Uterus (tissue), 4 donors: ENCODE results near the gene SCP2. TPM values are rescaled to one million over a fixed set of nuclear protein-coding genes. Genes with fewer than 3 reads are reported as not detected.

Experiments used
- DNase-seq, 2 donors: peaks; one replicate each; pipeline ENCODE4 v3.0.0-alpha.2; 2019 to 2020
- H3K27ac ChIP-seq, 2 donors: fragments of 200-600 bp; sonication (generic); 1 replicate in 1 of 2; 2 replicates in 1 of 2; pipeline ENCODE4 v1.5.1; 2016 to 2018
- H3K27me3 ChIP-seq, 2 donors: fragments of 200-600 bp; sonication (generic); one replicate each; pipeline ENCODE4 v1.5.1; 2018 to 2019; ENCODE audit warnings: control low read depth in 1 of 2
- H3K36me3 ChIP-seq, 2 donors: fragments of 200-600 bp; sonication (generic); one replicate each; pipeline ENCODE4 v1.5.1; 2019; ENCODE audit warnings: control low read depth in 1 of 2
- H3K4me1 ChIP-seq, 2 donors: fragments of 200-600 bp; sonication (generic); one replicate each; pipeline ENCODE4 v1.5.1; 2018 to 2019; ENCODE audit warnings: control low read depth in 1 of 2
- H3K4me3 ChIP-seq, 2 donors: fragments of 200-600 bp; sonication (generic); 1 replicate in 1 of 2; 2 replicates in 1 of 2; pipeline ENCODE4 v1.5.1; 2018 to 2019; ENCODE audit warnings: mild to moderate bottlenecking in 1 of 2
- H3K9me3 ChIP-seq, 2 donors: fragments of 200-600 bp; sonication (generic); one replicate each; pipeline ENCODE4 v1.5.1; 2019; ENCODE audit warnings: control low read depth in 1 of 2
- POLR2A ChIP-seq, 2 donors: fragments of 450-650 bp; IDR thresholded peaks; one replicate each; pipeline ENCODE4 v1.6.1; 2016; ENCODE audit warnings: antibody characterized with exemption in 2 of 2, mild to moderate bottlenecking in 1 of 2, moderate library complexity in 1 of 2
- intact Hi-C: fragments of 100-400 bp; cut with DNase I; formaldehyde crosslinking; loops from one replicate; pipeline ENCODE4 v1.15.1; 2023; ENCODE audit warnings: low total_unique reads
- total RNA-seq, 4 donors: library from RNA; depleted of rRNA in 3 of 4; stranded (reverse); fragments of >200 nt in 3 of 4; gene quantifications; one replicate each; pipeline versions ENCODE4 v1.1.0 to v1.2.4, GENCODE V29; 2014 to 2023
- TF ChIP-seq, protein P1 (sequence below), 4 experiments: fragments of 200-600 bp in 2 of 4; fragments of 450-650 bp in 2 of 4; sonication (generic) in 2 of 4; IDR thresholded peaks; one replicate each; pipeline ENCODE4 v1.5.1; 2016 to 2019; ENCODE audit warnings: antibody characterized with exemption in 4 of 4, mild to moderate bottlenecking in 2 of 4, moderate library complexity in 1 of 4
- donor health status: DM: yes; HTN: yes; CAD: no.

The SCP2 gene
- total RNA-seq, 4 donors from 2014 or later, result 29.2 to 151 (median 84.6) TPM

DNA sequence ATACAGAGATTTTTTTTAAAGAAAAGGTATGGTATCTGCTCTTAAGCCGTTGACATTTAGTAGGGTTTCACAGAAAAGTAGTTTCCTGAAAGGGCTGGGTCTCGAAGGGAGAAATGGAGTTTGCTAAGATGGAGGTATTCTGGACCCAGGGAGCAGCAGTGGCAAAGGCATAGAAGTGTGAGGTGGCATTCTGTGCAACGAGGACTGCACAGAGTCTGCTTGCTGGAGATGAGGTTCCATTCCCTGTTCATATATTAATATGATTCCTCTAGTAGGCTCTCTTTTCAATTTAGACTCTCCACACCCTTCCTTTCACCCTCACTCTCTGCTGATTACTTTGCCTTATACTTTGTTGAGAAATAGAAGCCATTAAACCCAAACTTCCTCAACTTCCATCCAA is 96.5 kb downstream of the SCP2 start:
- no peak for DNase-seq
- TF ChIP-seq POLR2A (IDR thresholded peaks at IDR 0.05), result no peak
- TF ChIP-seq, protein P1, sequence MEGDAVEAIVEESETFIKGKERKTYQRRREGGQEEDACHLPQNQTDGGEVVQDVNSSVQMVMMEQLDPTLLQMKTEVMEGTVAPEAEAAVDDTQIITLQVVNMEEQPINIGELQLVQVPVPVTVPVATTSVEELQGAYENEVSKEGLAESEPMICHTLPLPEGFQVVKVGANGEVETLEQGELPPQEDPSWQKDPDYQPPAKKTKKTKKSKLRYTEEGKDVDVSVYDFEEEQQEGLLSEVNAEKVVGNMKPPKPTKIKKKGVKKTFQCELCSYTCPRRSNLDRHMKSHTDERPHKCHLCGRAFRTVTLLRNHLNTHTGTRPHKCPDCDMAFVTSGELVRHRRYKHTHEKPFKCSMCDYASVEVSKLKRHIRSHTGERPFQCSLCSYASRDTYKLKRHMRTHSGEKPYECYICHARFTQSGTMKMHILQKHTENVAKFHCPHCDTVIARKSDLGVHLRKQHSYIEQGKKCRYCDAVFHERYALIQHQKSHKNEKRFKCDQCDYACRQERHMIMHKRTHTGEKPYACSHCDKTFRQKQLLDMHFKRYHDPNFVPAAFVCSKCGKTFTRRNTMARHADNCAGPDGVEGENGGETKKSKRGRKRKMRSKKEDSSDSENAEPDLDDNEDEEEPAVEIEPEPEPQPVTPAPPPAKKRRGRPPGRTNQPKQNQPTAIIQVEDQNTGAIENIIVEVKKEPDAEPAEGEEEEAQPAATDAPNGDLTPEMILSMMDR (IDR thresholded peaks at IDR 0.05), result no peak
- Histone ChIP-seq H3K27me3 (no peaks in the 10 kb centered on the region), H3K36me3 (no peaks in the 10 kb centered on the region), H3K4me1 (no peaks in the 10 kb centered on the region), H3K9me3 (no peaks in the 10 kb centered on the region), H3K27ac (no peak overlapping the region), H3K4me3 (no peak overlapping the region)
- intact Hi-C loops, result no loop called here

DNA sequence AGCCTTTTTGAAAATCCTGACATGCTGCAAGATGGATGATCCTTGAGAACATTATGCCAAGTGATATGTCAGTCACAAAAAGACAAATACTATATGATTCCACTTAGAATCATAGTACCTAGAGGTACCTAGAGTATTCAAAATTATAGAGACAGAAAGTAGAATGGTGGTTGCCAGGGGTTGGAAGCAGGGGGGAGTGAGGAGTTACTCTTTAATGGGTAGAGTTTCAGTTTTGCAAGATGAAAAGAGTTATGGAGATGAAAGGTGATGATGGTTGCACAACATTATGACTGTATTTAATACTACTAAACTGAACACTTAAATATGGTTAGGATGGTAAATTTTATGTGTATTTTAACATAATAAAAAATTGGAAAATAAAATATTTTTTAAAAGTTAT is 97.0 kb downstream of the SCP2 start:
- Histone ChIP-seq H3K4me1 (no peaks in the 10 kb centered on the region), H3K27ac (no peak overlapping the region), H3K4me3 (no peak overlapping the region), H3K36me3 (no peaks in the 10 kb centered on the region), H3K9me3 (no peaks in the 10 kb centered on the region), H3K27me3 (no peaks in the 10 kb centered on the region)
- no peak for DNase-seq
- TF ChIP-seq POLR2A (IDR thresholded peaks at IDR 0.05), result no peak
- TF ChIP-seq, protein P1 (IDR thresholded peaks at IDR 0.05), result no peak
- intact Hi-C loops, result no loop called here

DNA sequence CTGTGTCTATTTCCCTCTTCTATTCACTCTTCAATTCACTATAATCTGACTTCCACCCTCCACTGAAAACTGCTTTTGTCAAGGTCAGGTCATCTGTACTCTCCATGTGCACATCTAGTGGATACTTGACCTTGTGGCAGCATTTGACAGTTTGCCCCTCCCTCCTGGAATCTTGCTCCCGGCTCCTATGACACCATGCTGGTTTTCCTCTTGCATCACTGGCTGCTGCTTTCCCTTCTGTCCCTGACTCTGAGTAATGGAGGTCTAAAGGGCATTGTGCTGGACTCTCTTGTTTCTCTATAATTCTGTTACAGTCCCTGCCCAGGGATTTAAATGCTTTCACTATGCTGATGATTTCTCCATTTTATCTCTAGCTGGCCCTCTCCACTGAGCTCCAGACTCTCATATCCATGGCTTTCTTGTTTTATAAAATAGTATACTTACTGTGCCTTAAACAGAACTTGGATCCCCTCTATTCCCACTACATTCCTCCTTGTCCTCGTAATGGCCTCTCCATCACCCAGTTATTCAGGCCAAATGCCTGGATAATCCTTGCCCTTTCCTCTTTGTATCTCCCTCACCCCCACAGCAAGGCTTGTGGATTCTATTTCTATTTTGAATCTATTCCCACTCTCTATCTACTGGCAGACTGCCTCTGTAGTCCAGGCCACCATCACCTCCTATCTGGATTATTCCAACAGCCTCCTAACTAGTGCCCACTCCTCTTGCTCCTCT is 98.1 kb downstream of the SCP2 start:
- Histone ChIP-seq H3K4me1 (no peaks in the 10 kb centered on the region), H3K36me3 (no peaks in the 10 kb centered on the region), H3K27me3 (no peaks in the 10 kb centered on the region), H3K9me3 (no peaks in the 10 kb centered on the region), H3K27ac (peak overlapping the region; percentile 33 to 48), H3K4me3 (no peak overlapping the region)
- intact Hi-C loops, result no loop called here
- DNase-seq, result peak; percentile 64 to 76
- TF ChIP-seq POLR2A (IDR thresholded peaks at IDR 0.05), result no peak
- TF ChIP-seq, protein P1 (IDR thresholded peaks at IDR 0.05), result no peak

DNA sequence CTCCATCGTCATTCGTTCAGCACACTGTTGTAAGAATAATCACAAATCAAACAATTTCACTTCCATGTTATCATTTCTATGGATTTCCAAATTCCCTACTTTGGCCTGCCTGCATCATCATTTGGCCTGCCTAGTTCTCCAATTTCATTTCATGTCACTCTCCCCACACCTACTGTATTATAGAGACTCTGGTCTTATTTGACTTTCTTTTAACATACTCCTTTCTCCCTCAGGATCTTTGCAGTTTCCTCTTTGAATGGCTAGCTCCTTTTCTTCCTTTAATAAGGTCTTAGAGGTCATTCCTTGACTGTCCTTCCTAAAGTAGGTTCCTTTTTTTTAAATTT is 98.7 kb downstream of the SCP2 start:
- intact Hi-C loops, result no loop called here
- Histone ChIP-seq H3K27me3 (no peaks in the 10 kb centered on the region), H3K4me3 (no peak overlapping the region), H3K9me3 (no peaks in the 10 kb centered on the region), H3K36me3 (no peaks in the 10 kb centered on the region), H3K4me1 (no peaks in the 10 kb centered on the region), H3K27ac (peak overlapping the region; percentile 33 to 48)
- no peak for DNase-seq
- no peak for TF ChIP-seq POLR2A (IDR thresholded peaks at IDR 0.05)
- TF ChIP-seq, protein P1 (IDR thresholded peaks at IDR 0.05), result no peak

DNA sequence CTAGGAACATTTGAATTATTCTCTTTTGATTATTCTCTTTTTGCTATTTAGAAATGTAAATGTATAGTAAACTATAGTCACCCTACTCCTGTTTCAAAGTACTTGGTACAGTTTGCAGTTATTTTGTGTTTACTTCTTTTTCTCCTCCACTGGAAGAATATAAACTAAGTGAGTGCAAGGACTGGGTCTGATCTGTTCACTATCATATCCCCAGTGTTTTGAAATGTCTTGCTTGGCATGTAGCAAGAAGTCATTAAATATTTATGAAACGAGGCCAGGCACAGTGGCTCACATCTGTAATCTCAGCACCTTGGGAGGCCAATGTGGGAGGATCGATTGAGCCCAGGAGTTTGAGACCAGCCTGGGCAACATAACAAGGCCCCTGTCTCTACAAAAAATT is 99.2 kb downstream of the SCP2 start:
- no peak overlapping the region for H3K4me3 ChIP-seq
- H3K36me3 ChIP-seq, result no peaks in the 10 kb centered on the region
- no peak for DNase-seq
- H3K27me3 ChIP-seq, result no peaks in the 10 kb centered on the region
- intact Hi-C loops, result no loop called here
- no peaks in the 10 kb centered on the region for H3K4me1 ChIP-seq
- H3K9me3 ChIP-seq, result no peaks in the 10 kb centered on the region
- TF ChIP-seq, protein P1 (IDR thresholded peaks at IDR 0.05), result no peak
- TF ChIP-seq POLR2A (IDR thresholded peaks at IDR 0.05), result no peak
- H3K27ac ChIP-seq, result no peak overlapping the region
